Measurements from ENCODE around the gene TOX2.
"Not testable (repeated sequence)": the region's sequence is repeated elsewhere in the genome, so short reads cannot be mapped to it uniquely, and the experiment has no call there.

The TOX2 gene

GRCh38 chr20:44035924-44036323, 121.3 kb downstream of the TOX2 start:
- no peak for DNase-seq

GRCh38 chr20:44036441-44036840, 121.8 kb downstream of the TOX2 start:
- no peak for DNase-seq

GRCh38 chr20:44038681-44039123, 124.0 kb downstream of the TOX2 start:
- DNase-seq: no peak

GRCh38 chr20:44039147-44039546, 124.5 kb downstream of the TOX2 start:
- DNase-seq: no peak

- DNase-seq: no peak
These were observed 125.1 kb downstream of the TOX2 start for GRCh38 chr20:44039741-44040140.

GRCh38 chr20:44040202-44040915, 125.7 kb downstream of the TOX2 start:
- DNase-seq: no peak

- DNase-seq: no peak
These were observed 126.3 kb downstream of the TOX2 start for GRCh38 chr20:44041001-44041400.

- DNase-seq: not testable (repeated sequence)
These were observed 130.1 kb downstream of the TOX2 start for GRCh38 chr20:44044712-44045111.

GRCh38 chr20:44050327-44050726, 135.7 kb downstream of the TOX2 start:
- no peak for DNase-seq

- no peak for DNase-seq
These were observed 136.4 kb downstream of the TOX2 start for GRCh38 chr20:44050925-44051660.

- no peak for DNase-seq
These were observed 137.0 kb downstream of the TOX2 start for GRCh38 chr20:44051661-44052000.

- no peak for DNase-seq
These were observed 137.5 kb downstream of the TOX2 start for GRCh38 chr20:44052166-44052565.

GRCh38 chr20:44053046-44053445, 138.4 kb downstream of the TOX2 start:
- DNase-seq: no peak

- no peak for DNase-seq
These were observed 139.5 kb downstream of the TOX2 start for GRCh38 chr20:44054118-44054517.

GRCh38 chr20:44054849-44055248, 140.2 kb downstream of the TOX2 start:
- no peak for DNase-seq

GRCh38 chr20:44056010-44056698, 141.5 kb downstream of the TOX2 start:
- DNase-seq: peak; percentile 61

GRCh38 chr20:44057698-44058675, 143.3 kb downstream of the TOX2 start:
- DNase-seq: no peak

- DNase-seq: no peak
These were observed 150.1 kb downstream of the TOX2 start for GRCh38 chr20:44064501-44065400.

- DNase-seq: no peak
These were observed 151.0 kb downstream of the TOX2 start for GRCh38 chr20:44065401-44066340.
